NCI-H146 treated with DMSO at 0.1 percent for 48 hours (cell line): ENCODE data around the gene KCNAB2.

ENCODE experiments used
- DNase-seq: peaks from one replicate; lab custom pipeline; 2025; ENCODE audit not compliant: unreplicated experiment; lab: John Stamatoyannopoulos, UW

The KCNAB2 gene

GRCh38 chr1:6124746-6125365, 79.2 kb downstream of the KCNAB2 start:
- no peak for DNase-seq

- DNase-seq, result no peak
Measured at GRCh38 chr1:6125366-6125765, 79.7 kb downstream of the KCNAB2 start.

- DNase-seq, result no peak
Measured at GRCh38 chr1:6126028-6126427, 80.3 kb downstream of the KCNAB2 start.

GRCh38 chr1:6126521-6127067, 80.9 kb downstream of the KCNAB2 start:
- no peak for DNase-seq

- peak; percentile 5 for DNase-seq
Measured at GRCh38 chr1:6127587-6128163, 82.0 kb downstream of the KCNAB2 start.

GRCh38 chr1:6128276-6129081, 82.8 kb downstream of the KCNAB2 start:
- no peak for DNase-seq

GRCh38 chr1:6129313-6129712, 83.6 kb downstream of the KCNAB2 start:
- no peak for DNase-seq

GRCh38 chr1:6130036-6130435, 84.3 kb downstream of the KCNAB2 start:
- DNase-seq, result no peak

- DNase-seq, result no peak
Measured at GRCh38 chr1:6130596-6130995, 84.9 kb downstream of the KCNAB2 start.

- DNase-seq, result no peak
Measured at GRCh38 chr1:6131561-6131960, 85.9 kb downstream of the KCNAB2 start.

- DNase-seq, result no peak
Measured at GRCh38 chr1:6133146-6133895, 87.6 kb downstream of the KCNAB2 start.

- DNase-seq, result no peak
Measured at GRCh38 chr1:6134206-6134605, 88.5 kb downstream of the KCNAB2 start.

GRCh38 chr1:6134741-6135510, 89.2 kb downstream of the KCNAB2 start:
- no peak for DNase-seq

- no peak for DNase-seq
Measured at GRCh38 chr1:6136516-6137220, 91.0 kb downstream of the KCNAB2 start.

- DNase-seq, result no peak
Measured at GRCh38 chr1:6137758-6138157, 92.1 kb downstream of the KCNAB2 start.

GRCh38 chr1:6140413-6140812, 94.7 kb downstream of the KCNAB2 start:
- no peak for DNase-seq

- DNase-seq, result no peak
Measured at GRCh38 chr1:6141592-6141991, 95.9 kb downstream of the KCNAB2 start.

- no peak for DNase-seq
Measured at GRCh38 chr1:6142036-6142621, 96.4 kb downstream of the KCNAB2 start.

- no peak for DNase-seq
Measured at GRCh38 chr1:6142734-6143133, 97.0 kb downstream of the KCNAB2 start.

- no peak for DNase-seq
Measured at GRCh38 chr1:6143395-6143794, 97.7 kb downstream of the KCNAB2 start.
